GM23338 (cell line): ENCODE data around the gene MOGAT1. TPM values are rescaled to one million over a fixed set of nuclear protein-coding genes. Genes with fewer than 3 reads are reported as not detected.

Source experiments
- ATAC-seq: fragments of 200-7000 bp; cut with Tn5 transposase; 3 replicates; pipeline ENCODE4 v1.9.1; 2020
- DNase-seq: peaks from one replicate; pipeline ENCODE4 v3.0.0-alpha.2; 2015; ENCODE audit warnings: low spot score
- H2AFZ ChIP-seq: fragments of 200-600 bp; sonication (generic); 2 replicates; pipeline ENCODE4 v1.8.0; 2016; ENCODE audit warnings: antibody characterized with exemption, mild to moderate bottlenecking, moderate library complexity
- H3F3A ChIP-seq: fragments of 200-600 bp; sonication (generic); replicated peaks from 2 replicates; pipeline ENCODE4 v1.8.0; 2017; ENCODE audit warnings: antibody characterized with exemption, mixed run types, low read depth
- H3K27ac ChIP-seq: fragments of 200-600 bp; sonication (generic); 2 replicates; pipeline ENCODE4 v1.6.1; 2016; ENCODE audit warnings: low read depth
- H3K27me3 ChIP-seq: fragments of 200-600 bp; sonication (generic); 2 replicates; pipeline ENCODE4 v1.8.0; 2016; ENCODE audit warnings: mild to moderate bottlenecking, mixed run types, moderate library complexity; ENCODE audit not compliant: insufficient read depth
- H3K36me3 ChIP-seq: fragments of 200-600 bp; sonication (generic); 2 replicates; pipeline ENCODE4 v1.8.0; 2016; ENCODE audit warnings: mild to moderate bottlenecking; ENCODE audit not compliant: insufficient read depth
- H3K4me1 ChIP-seq: fragments of 200-600 bp; sonication (generic); 2 replicates; pipeline ENCODE4 v1.8.0; 2016; ENCODE audit warnings: mild to moderate bottlenecking, moderate library complexity; ENCODE audit not compliant: insufficient read depth
- H3K4me2 ChIP-seq: fragments of 200-600 bp; sonication (generic); 2 replicates; pipeline ENCODE4 v1.7.1; 2017; ENCODE audit warnings: mixed run types
- H3K4me3 ChIP-seq: fragments of 200-600 bp; sonication (generic); 2 replicates; pipeline ENCODE4 v1.6.1; 2016; ENCODE audit warnings: mixed run types
- H3K79me2 ChIP-seq: fragments of 200-600 bp; sonication (generic); replicated peaks from 2 replicates; pipeline ENCODE4 v1.8.0; 2017; ENCODE audit warnings: mild to moderate bottlenecking; ENCODE audit not compliant: insufficient read depth
- H3K9me2 ChIP-seq: fragments of 200-600 bp; sonication (generic); 2 replicates; pipeline ENCODE4 v1.8.0; 2017; ENCODE audit not compliant: insufficient read depth
- H4K20me1 ChIP-seq: fragments of 200-600 bp; sonication (generic); replicated peaks from 2 replicates; pipeline ENCODE4 v1.8.0; 2017; ENCODE audit warnings: mild to moderate bottlenecking; ENCODE audit not compliant: insufficient read depth
- H3K27ac Mint-ChIP-seq: 2 replicates; pipeline ENCODE4 v1.8.0; 2020; ENCODE audit warnings: inconsistent platforms, mild to moderate bottlenecking, moderate library complexity, mixed read lengths
- H3K27me3 Mint-ChIP-seq: 3 replicates; pipeline ENCODE4 v1.8.0; 2022; ENCODE audit warnings: low read depth, mild to moderate bottlenecking, moderate library complexity, mixed read lengths, inconsistent platforms; ENCODE audit not compliant: insufficient read depth, poor library complexity
- H3K36me3 Mint-ChIP-seq: 3 replicates; pipeline ENCODE4 v1.8.0; 2021; ENCODE audit warnings: low read depth, mild to moderate bottlenecking, inconsistent platforms, moderate library complexity, mixed read lengths
- H3K4me1 Mint-ChIP-seq: 3 replicates; pipeline ENCODE4 v1.8.0; 2020; ENCODE audit warnings: mild to moderate bottlenecking, inconsistent platforms, mixed read lengths
- H3K4me3 Mint-ChIP-seq: 3 replicates; pipeline ENCODE4 v1.8.0; 2021; ENCODE audit warnings: moderate library complexity, mild to moderate bottlenecking, inconsistent platforms, mixed read lengths
- H3K9me3 Mint-ChIP-seq: 3 replicates; pipeline ENCODE4 v1.8.0; 2020; ENCODE audit warnings: moderate library complexity, mild to moderate bottlenecking, inconsistent platforms, mixed read lengths
- ETS1 ChIP-seq: IDR thresholded peaks from 2 replicates; pipeline ENCODE4 v1.6.1; 2016; ENCODE audit warnings: antibody characterized with exemption
- EZH2 ChIP-seq: fragments of 200-600 bp; sonication (generic); IDR thresholded peaks from one replicate; pipeline ENCODE4 v1.8.0; 2017; ENCODE audit warnings: antibody characterized with exemption, mild to moderate bottlenecking, low read depth; ENCODE audit not compliant: unreplicated experiment
- EZH2phosphoT487 ChIP-seq: fragments of 200-600 bp; sonication (generic); IDR thresholded peaks from one replicate; pipeline ENCODE4 v1.8.1; 2018; ENCODE audit warnings: antibody characterized with exemption; ENCODE audit not compliant: unreplicated experiment
- JUNB ChIP-seq: IDR thresholded peaks from one replicate; pipeline ENCODE4 v1.6.1; 2016; ENCODE audit warnings: antibody characterized with exemption; ENCODE audit not compliant: unreplicated experiment
- ZNF114 ChIP-seq: fragments of 250-450 bp; sonication (Bioruptor Pico); IDR thresholded peaks from 2 replicates; pipeline ENCODE4 v1.5.0; 2020; ENCODE audit warnings: mild to moderate bottlenecking, moderate library complexity
- polyA plus RNA-seq: library from polyadenylated mRNA; unstranded; fragments of >200 nt; fragmentation: Nextera tagmentation; extraction: Ambion mirVana; gene quantifications from 2 replicates; pipeline ENCODE4 v1.2.1, GENCODE V29; 2016
- total RNA-seq: library from RNA; depleted of rRNA; stranded (reverse); fragments of >200 nt; shearing (Covaris generic); gene quantifications from 2 replicates; pipeline ENCODE4 v1.2.3, GENCODE V29; 2014
- TF ChIP-seq, protein P1 (sequence below): fragments of 250-450 bp; sonication (Bioruptor Pico); IDR thresholded peaks from 2 replicates; pipeline ENCODE4 v1.5.0; 2020; ENCODE audit warnings: mild to moderate bottlenecking, moderate library complexity
- TF ChIP-seq, protein P2 (sequence below): IDR thresholded peaks from one replicate; pipeline ENCODE4 v1.6.1; 2018; ENCODE audit warnings: antibody characterized with exemption; ENCODE audit not compliant: unreplicated experiment

MOGAT1 gene
- total and polyA plus RNA-seq, 2 experiments from 2014 or later: 0.86 to 0.94 TPM

- TF ChIP-seq, protein P1, sequence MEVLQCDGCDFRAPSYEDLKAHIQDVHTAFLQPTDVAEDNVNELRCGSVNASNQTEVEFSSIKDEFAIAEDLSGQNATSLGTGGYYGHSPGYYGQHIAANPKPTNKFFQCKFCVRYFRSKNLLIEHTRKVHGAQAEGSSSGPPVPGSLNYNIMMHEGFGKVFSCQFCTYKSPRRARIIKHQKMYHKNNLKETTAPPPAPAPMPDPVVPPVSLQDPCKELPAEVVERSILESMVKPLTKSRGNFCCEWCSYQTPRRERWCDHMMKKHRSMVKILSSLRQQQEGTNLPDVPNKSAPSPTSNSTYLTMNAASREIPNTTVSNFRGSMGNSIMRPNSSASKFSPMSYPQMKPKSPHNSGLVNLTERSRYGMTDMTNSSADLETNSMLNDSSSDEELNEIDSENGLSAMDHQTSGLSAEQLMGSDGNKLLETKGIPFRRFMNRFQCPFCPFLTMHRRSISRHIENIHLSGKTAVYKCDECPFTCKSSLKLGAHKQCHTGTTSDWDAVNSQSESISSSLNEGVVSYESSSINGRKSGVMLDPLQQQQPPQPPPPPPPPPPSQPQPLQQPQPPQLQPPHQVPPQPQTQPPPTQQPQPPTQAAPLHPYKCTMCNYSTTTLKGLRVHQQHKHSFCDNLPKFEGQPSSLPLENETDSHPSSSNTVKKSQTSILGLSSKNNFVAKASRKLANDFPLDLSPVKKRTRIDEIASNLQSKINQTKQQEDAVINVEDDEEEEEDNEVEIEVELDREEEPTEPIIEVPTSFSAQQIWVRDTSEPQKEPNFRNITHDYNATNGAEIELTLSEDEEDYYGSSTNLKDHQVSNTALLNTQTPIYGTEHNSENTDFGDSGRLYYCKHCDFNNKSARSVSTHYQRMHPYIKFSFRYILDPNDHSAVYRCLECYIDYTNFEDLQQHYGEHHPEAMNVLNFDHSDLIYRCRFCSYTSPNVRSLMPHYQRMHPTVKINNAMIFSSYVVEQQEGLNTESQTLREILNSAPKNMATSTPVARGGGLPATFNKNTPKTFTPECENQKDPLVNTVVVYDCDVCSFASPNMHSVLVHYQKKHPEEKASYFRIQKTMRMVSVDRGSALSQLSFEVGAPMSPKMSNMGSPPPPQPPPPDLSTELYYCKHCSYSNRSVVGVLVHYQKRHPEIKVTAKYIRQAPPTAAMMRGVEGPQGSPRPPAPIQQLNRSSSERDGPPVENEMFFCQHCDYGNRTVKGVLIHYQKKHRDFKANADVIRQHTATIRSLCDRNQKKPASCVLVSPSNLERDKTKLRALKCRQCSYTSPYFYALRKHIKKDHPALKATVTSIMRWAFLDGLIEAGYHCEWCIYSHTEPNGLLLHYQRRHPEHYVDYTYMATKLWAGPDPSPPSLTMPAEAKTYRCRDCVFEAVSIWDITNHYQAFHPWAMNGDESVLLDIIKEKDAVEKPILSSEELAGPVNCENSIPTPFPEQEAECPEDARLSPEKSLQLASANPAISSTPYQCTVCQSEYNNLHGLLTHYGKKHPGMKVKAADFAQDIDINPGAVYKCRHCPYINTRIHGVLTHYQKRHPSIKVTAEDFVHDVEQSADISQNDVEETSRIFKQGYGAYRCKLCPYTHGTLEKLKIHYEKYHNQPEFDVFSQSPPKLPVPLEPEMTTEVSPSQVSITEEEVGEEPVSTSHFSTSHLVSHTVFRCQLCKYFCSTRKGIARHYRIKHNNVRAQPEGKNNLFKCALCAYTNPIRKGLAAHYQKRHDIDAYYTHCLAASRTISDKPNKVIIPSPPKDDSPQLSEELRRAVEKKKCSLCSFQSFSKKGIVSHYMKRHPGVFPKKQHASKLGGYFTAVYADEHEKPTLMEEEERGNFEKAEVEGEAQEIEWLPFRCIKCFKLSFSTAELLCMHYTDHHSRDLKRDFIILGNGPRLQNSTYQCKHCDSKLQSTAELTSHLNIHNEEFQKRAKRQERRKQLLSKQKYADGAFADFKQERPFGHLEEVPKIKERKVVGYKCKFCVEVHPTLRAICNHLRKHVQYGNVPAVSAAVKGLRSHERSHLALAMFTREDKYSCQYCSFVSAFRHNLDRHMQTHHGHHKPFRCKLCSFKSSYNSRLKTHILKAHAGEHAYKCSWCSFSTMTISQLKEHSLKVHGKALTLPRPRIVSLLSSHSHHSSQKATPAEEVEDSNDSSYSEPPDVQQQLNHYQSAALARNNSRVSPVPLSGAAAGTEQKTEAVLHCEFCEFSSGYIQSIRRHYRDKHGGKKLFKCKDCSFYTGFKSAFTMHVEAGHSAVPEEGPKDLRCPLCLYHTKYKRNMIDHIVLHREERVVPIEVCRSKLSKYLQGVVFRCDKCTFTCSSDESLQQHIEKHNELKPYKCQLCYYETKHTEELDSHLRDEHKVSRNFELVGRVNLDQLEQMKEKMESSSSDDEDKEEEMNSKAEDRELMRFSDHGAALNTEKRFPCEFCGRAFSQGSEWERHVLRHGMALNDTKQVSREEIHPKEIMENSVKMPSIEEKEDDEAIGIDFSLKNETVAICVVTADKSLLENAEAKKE (CRISPR knock-in tag): no peak
- no peak for TF ChIP-seq JUNB
- no peak for TF ChIP-seq ZNF114 (CRISPR knock-in tag)
Observed at GRCh38 chr2:222743251-222743812, 71.9 kb downstream of the MOGAT1 start (continued).

DNA sequence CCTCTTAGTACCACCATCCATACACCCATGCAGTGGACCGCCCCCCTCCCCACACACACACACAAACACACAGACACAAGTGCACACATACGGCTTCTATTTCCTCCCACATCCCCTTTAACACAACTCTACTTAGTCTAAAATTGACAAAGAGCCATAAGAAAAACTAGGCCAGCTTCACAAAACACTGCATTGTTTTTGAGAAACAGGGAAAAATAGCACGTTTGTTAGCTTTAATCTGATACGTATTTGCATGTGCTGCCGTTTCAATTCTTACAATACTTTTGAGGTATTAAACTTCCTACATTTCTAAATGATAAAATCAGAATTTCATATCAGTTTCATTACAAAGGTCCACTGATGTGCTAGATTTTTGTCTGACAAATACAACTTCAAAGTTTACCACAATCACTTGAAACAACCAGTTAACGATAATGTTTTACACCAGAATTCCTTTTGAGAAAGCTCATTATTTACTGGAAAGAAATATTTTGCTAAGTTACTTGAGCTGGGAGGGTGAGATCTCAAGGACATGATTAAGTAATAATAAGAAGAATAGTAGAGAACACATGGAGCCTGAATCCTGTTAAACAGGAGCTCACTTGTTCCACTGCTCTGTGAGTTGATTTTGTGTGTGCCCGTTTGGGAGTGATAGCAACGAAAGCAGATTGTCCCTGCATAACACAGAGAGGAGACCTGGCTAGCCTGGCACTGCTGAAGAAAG is 74.5 kb downstream of the MOGAT1 start:
- peaks cover 27% of the 10 kb centered on the region for H3K4me1 ChIP-seq
- H4K20me1 ChIP-seq: no peaks in the 10 kb centered on the region
- H3F3A ChIP-seq: no peaks in the 10 kb centered on the region
- Mint-ChIP-seq H3K36me3 (no peaks in the 10 kb centered on the region), H3K4me3 (no peak overlapping the region), H3K9me3 (no peaks in the 10 kb centered on the region), H3K27me3 (peaks cover 2% of the 10 kb centered on the region), H3K27ac (no peak overlapping the region), H3K4me1 (peaks cover 24% of the 10 kb centered on the region)
- H3K27ac ChIP-seq: no peak overlapping the region
- no peak overlapping the region; the same call in 1 of the 2 replicates for H2AFZ ChIP-seq
- H3K4me2 ChIP-seq: no peak overlapping the region
- DNase-seq (no peak), ATAC-seq (no peak)
- H3K36me3 ChIP-seq: no peaks in the 10 kb centered on the region
- no peaks in the 10 kb centered on the region for H3K9me2 ChIP-seq
- H3K79me2 ChIP-seq: no peaks in the 10 kb centered on the region
- H3K27me3 ChIP-seq: no peaks in the 10 kb centered on the region
- H3K4me3 ChIP-seq: no peak overlapping the region
- TF ChIP-seq EZH2phosphoT487 (no peak), ETS1 (no peak), JUNB (no peak), EZH2 (no peak)
- TF ChIP-seq, protein P2, sequence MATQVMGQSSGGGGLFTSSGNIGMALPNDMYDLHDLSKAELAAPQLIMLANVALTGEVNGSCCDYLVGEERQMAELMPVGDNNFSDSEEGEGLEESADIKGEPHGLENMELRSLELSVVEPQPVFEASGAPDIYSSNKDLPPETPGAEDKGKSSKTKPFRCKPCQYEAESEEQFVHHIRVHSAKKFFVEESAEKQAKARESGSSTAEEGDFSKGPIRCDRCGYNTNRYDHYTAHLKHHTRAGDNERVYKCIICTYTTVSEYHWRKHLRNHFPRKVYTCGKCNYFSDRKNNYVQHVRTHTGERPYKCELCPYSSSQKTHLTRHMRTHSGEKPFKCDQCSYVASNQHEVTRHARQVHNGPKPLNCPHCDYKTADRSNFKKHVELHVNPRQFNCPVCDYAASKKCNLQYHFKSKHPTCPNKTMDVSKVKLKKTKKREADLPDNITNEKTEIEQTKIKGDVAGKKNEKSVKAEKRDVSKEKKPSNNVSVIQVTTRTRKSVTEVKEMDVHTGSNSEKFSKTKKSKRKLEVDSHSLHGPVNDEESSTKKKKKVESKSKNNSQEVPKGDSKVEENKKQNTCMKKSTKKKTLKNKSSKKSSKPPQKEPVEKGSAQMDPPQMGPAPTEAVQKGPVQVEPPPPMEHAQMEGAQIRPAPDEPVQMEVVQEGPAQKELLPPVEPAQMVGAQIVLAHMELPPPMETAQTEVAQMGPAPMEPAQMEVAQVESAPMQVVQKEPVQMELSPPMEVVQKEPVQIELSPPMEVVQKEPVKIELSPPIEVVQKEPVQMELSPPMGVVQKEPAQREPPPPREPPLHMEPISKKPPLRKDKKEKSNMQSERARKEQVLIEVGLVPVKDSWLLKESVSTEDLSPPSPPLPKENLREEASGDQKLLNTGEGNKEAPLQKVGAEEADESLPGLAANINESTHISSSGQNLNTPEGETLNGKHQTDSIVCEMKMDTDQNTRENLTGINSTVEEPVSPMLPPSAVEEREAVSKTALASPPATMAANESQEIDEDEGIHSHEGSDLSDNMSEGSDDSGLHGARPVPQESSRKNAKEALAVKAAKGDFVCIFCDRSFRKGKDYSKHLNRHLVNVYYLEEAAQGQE: no peak
